DOHH2 (cell line): ENCODE data around the gene CEP112.

Source experiments
- CTCF ChIP-seq: fragments of 200-600 bp; sonication (generic); IDR thresholded peaks from one replicate; pipeline ENCODE4 v1.5.1; 2014; ENCODE audit warnings: antibody characterized with exemption, mild to moderate bottlenecking, low read depth, low read length; ENCODE audit not compliant: poor library complexity, severe bottlenecking
- EZH2phosphoT487 ChIP-seq: fragments of 200-600 bp; sonication (generic); IDR thresholded peaks from 2 replicates; pipeline ENCODE4 v1.6.1; 2017; ENCODE audit warnings: borderline replicate concordance, mild to moderate bottlenecking, antibody characterized with exemption, low read length, moderate library complexity, mixed read lengths

- no peak for TF ChIP-seq CTCF
- TF ChIP-seq EZH2phosphoT487 = no peak
Observed at GRCh38 chr17:65799454-65799853, 392.5 kb downstream of the CEP112 start.
